H1 (cell line): ENCODE measurements around the gene ELMO1. TPM values are rescaled to one million over a fixed set of nuclear protein-coding genes. Genes with fewer than 3 reads are reported as not detected.

Experiments used
- CEBPB ChIP-seq: IDR thresholded peaks from 2 replicates; pipeline ENCODE4 v1.6.1; 2012; ENCODE audit warnings: low read depth, low read length
- CTCF ChIP-seq, 3 experiments: IDR thresholded peaks; 1 replicate in 2 of 3; 2 replicates in 1 of 3; pipeline versions ENCODE4 v1.5.1 to v1.6.1; 2011; ENCODE audit warnings: low read length in 3 of 3, mild to moderate bottlenecking in 3 of 3, inconsistent platforms in 2 of 3, low read depth in 1 of 3, moderate library complexity in 1 of 3; ENCODE audit not compliant: insufficient read depth in 1 of 3; ENCODE audit errors: control extremely low read depth in 1 of 3
- MAFK ChIP-seq: IDR thresholded peaks from 2 replicates; pipeline ENCODE4 v1.6.1; 2012; ENCODE audit warnings: low read depth, mild to moderate bottlenecking, improper control_type of control experiment, low read length
- RFX5 ChIP-seq: IDR thresholded peaks from 2 replicates; pipeline ENCODE4 v1.6.1; 2011; ENCODE audit warnings: low read depth, low read length, improper control_type of control experiment, borderline replicate concordance
- SAP30 ChIP-seq: fragments of 300-600 bp; sonication (generic); IDR thresholded peaks from 2 replicates; pipeline ENCODE4 v1.7.1; 2012; ENCODE audit warnings: low read length, moderate library complexity, mild to moderate bottlenecking, inconsistent platforms; ENCODE audit not compliant: insufficient read depth, insufficient replicate concordance
- SP4 ChIP-seq: IDR thresholded peaks from 2 replicates; pipeline ENCODE4 v1.6.1; 2012; ENCODE audit warnings: low read length, inconsistent platforms
- TEAD4 ChIP-seq: IDR thresholded peaks from 2 replicates; pipeline ENCODE4 v1.6.1; 2012; ENCODE audit warnings: low read depth, low read length, inconsistent platforms, mixed read lengths
- polyA plus RNA-seq, 7 experiments: library from polyadenylated mRNA; depleted of rRNA in 3 of 7; stranded (reverse) in 5 of 7; unstranded in 2 of 7; fragments of >200 nt in 5 of 7; fragments of 200-250 nt in 2 of 7; gene quantifications; 1 replicate in 5 of 7; 2 replicates in 1 of 7; 4 replicates in 1 of 7; pipeline versions ENCODE4 v1.2.1 to v1.2.3, GENCODE V29; 2011 to 2013; ENCODE audit warnings: missing spikeins in 2 of 7, mixed read lengths in 2 of 7
- total RNA-seq: library from RNA; stranded (reverse); fragmentation: NEBNext Ultra II Directional; extraction: Animal tissue kit (Norgen Biotek cat#: 25700); gene quantifications from 2 replicates; pipeline ENCODE4 v1.2.1, GENCODE V29; 2021

The ELMO1 gene
- total and polyA plus RNA-seq, 2 of the 8 experiments (the other 6 are each of a cell fraction or from before 2014, with no cell fraction given), result 18.4 to 21.0 TPM

DNA sequence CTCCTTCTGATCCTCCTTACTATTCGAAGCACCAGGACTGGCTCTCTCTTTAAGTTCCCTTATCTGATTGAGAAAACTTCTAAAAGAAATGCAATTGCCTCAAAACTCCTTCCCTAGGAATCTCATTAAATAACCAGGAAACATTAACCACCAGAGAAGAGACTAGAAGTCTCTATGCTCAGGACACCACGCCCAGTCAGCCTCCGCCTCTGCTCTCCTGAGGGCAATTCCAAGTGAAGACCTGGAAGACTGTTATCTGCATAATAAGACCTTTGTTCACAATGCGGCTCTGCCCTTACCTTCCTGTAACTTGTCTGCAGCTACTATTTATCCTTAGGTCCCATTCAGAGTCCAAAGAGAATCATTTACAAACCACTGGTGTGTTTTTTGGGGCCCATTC, 78.8 kb downstream of the ELMO1 start (continued):
- TF ChIP-seq SAP30 (no peak), TEAD4 (no peak), MAFK (no peak), CEBPB (no peak), CTCF (IDR thresholded peaks at IDR 0.05; ENCODE audit: control extremely low read depth in 1 of 3, insufficient read depth in 1 of 3, low read depth in 1 of 3, low read length in 3 of 3) (no peak), SP4 (no peak), RFX5 (no peak)
